Endothelial cell of umbilical vein (primary cell): ENCODE results near the gene MCF2L. TPM values are rescaled to one million over a fixed set of nuclear protein-coding genes. Genes with fewer than 3 reads are reported as not detected.

Experiments used
- BruUV-seq: library from RNA; stranded (reverse); fragments of 400-500 nt; replicated peaks from 2 replicates; lab custom pipeline; 2021; lab: Mats Ljungman, UMichigan
- CTCF ChIA-PET: fragments of 300-600, 350-600 bp; sonication (Branson Sonifier 250); formaldehyde crosslinking; loops from one replicate; lab custom pipeline; 2021; ENCODE audit warnings: antibody characterized with exemption, inconsistent platforms; lab: Charles Lee
- POLR2A ChIA-PET: fragments of 300-600, 350-600 bp; sonication (Branson Sonifier 250); formaldehyde crosslinking; loops from one replicate; lab custom pipeline; 2021; ENCODE audit warnings: antibody characterized with exemption, inconsistent platforms; lab: Charles Lee
- DNase-seq: peaks from one replicate; pipeline ENCODE4 v3.0.0-alpha.2; 2011; ENCODE audit warnings: low read depth, low spot score
- FAIRE-seq: peaks from 2 replicates; lab custom pipeline; 2011; peaks lifted over from hg19 to GRCh38; lab: Jason Lieb, UNC
- H2AFZ ChIP-seq: 2 replicates; pipeline ENCODE4 v1.6.0; 2012; ENCODE audit warnings: low read depth, low read length, control low read depth, inconsistent platforms
- H3K27ac ChIP-seq: 2 replicates; pipeline ENCODE4 v1.5.1; 2011; ENCODE audit warnings: low read depth, mild to moderate bottlenecking, control low read depth, low read length, moderate library complexity; ENCODE audit not compliant: insufficient read depth
- H3K27me3 ChIP-seq, 2 experiments: 2 replicates each; pipeline versions ENCODE4 v1.6.0 to v1.6.1; 2011; ENCODE audit warnings: low read length in 2 of 2, mixed read lengths in 1 of 2; ENCODE audit not compliant: control insufficient read depth in 2 of 2, insufficient read depth in 2 of 2
- H3K36me3 ChIP-seq, 2 experiments: 2 replicates in 1 of 2; 3 replicates in 1 of 2; pipeline ENCODE4 v1.5.1; 2011; ENCODE audit warnings: low read length in 2 of 2, mild to moderate bottlenecking in 1 of 2, moderate library complexity in 1 of 2; ENCODE audit not compliant: control insufficient read depth in 2 of 2, insufficient read depth in 2 of 2; ENCODE audit errors: extremely low read depth in 1 of 2
- H3K4me1 ChIP-seq: 3 replicates; pipeline ENCODE4 v1.5.1; 2011; ENCODE audit warnings: mild to moderate bottlenecking, low read length; ENCODE audit not compliant: control insufficient read depth, insufficient read depth; ENCODE audit errors: extremely low read depth
- H3K4me2 ChIP-seq: 2 replicates; pipeline ENCODE4 v1.6.1; 2011; ENCODE audit warnings: low read length, control low read depth, mixed read lengths; ENCODE audit not compliant: insufficient read depth
- H3K4me3 ChIP-seq, 3 experiments: fragments of 200-600 bp in 1 of 3; sonication (generic), shearing (Covaris generic) in 1 of 3; replicated peaks in 1 of 3; 2 replicates each; pipeline ENCODE4 v1.5.1; 2011 to 2016; ENCODE audit warnings: control low read depth in 3 of 3, low read length in 3 of 3, mild to moderate bottlenecking in 2 of 3, inconsistent platforms in 1 of 3, low read depth in 1 of 3, moderate library complexity in 1 of 3; ENCODE audit not compliant: insufficient read depth in 1 of 3
- H3K79me2 ChIP-seq: 2 replicates; pipeline ENCODE4 v1.6.0; 2012; ENCODE audit warnings: low read length, inconsistent platforms; ENCODE audit not compliant: control insufficient read depth, insufficient read depth
- H3K9ac ChIP-seq: replicated peaks from 2 replicates; pipeline ENCODE3; 2011; ENCODE audit warnings: low read length, control low read depth; ENCODE audit not compliant: insufficient read depth; ENCODE audit errors: extremely low read depth
- H3K9me1 ChIP-seq: replicated peaks from 3 replicates; pipeline ENCODE4 v1.6.0; 2011; ENCODE audit warnings: mild to moderate bottlenecking, low read length; ENCODE audit not compliant: control insufficient read depth, insufficient read depth; ENCODE audit errors: extremely low read depth
- H3K9me3 ChIP-seq: replicated peaks from 2 replicates; pipeline ENCODE4 v1.5.1; 2012; ENCODE audit warnings: low read length, inconsistent platforms; ENCODE audit not compliant: control insufficient read depth, insufficient read depth
- H4K20me1 ChIP-seq: replicated peaks from 2 replicates; pipeline ENCODE3; 2011; ENCODE audit warnings: mild to moderate bottlenecking, low read length; ENCODE audit not compliant: control insufficient read depth, insufficient read depth; ENCODE audit errors: extremely low read depth
- EZH2 ChIP-seq: IDR thresholded peaks from 2 replicates; pipeline ENCODE4 v1.6.1; 2012; ENCODE audit warnings: borderline replicate concordance, low read depth, mild to moderate bottlenecking, moderate library complexity, low read length, inconsistent platforms; ENCODE audit not compliant: severe bottlenecking
- FOS ChIP-seq: IDR thresholded peaks from 2 replicates; pipeline ENCODE4 v1.6.1; 2011; ENCODE audit warnings: mild to moderate bottlenecking, low read length, moderate library complexity, borderline replicate concordance; ENCODE audit not compliant: insufficient read depth
- GATA2 ChIP-seq: IDR thresholded peaks from 2 replicates; pipeline ENCODE4 v1.7.0; 2011; ENCODE audit warnings: low read depth, mild to moderate bottlenecking, moderate library complexity, mixed read lengths, low read length; ENCODE audit not compliant: insufficient read length, insufficient read depth
- JUN ChIP-seq: IDR thresholded peaks from 2 replicates; pipeline ENCODE4 v1.6.1; 2011; ENCODE audit warnings: borderline replicate concordance, low read depth; ENCODE audit not compliant: insufficient read length, insufficient read depth
- MYC ChIP-seq: IDR thresholded peaks from one replicate; pipeline ENCODE4 v1.6.1; 2011; ENCODE audit warnings: mild to moderate bottlenecking, low read depth, low read length
- POLR2A ChIP-seq: IDR thresholded peaks from 2 replicates; pipeline ENCODE4 v1.6.1; 2012; ENCODE audit warnings: low read depth, mild to moderate bottlenecking, control low read depth, low read length
- POLR2AphosphoS5 ChIP-seq: IDR thresholded peaks from 2 replicates; pipeline ENCODE4 v1.6.1; 2012; ENCODE audit warnings: low read depth, mild to moderate bottlenecking, control low read depth, low read length, moderate library complexity; ENCODE audit not compliant: insufficient read depth
- dilution Hi-C: fragments of 300-500 bp; cut with MboI; formaldehyde crosslinking; loops from one replicate; pipeline ENCODE4 v1.15.0; 2019; ENCODE audit warnings: low sequenced_read_pairs; ENCODE audit not compliant: extremely low pct_ligation_motif_present
- intact Hi-C: fragments of 100-400 bp; cut with micrococcal nuclease; formaldehyde crosslinking; loops from one replicate; pipeline ENCODE4 v1.10.0; 2022
- polyA plus RNA-seq, 4 experiments: library from polyadenylated mRNA; depleted of rRNA in 3 of 4; stranded (reverse) in 3 of 4; unstranded in 1 of 4; fragments of >200 nt; gene quantifications; 2 replicates each; pipeline versions ENCODE4 v1.2.1 to v1.2.3, GENCODE V29; 2011 to 2012; ENCODE audit warnings: missing spikeins in 1 of 4
- total RNA-seq: library from RNA; stranded (reverse); gene quantifications from 2 replicates; pipeline ENCODE4 v1.2.3, GENCODE V29; 2021
- TF ChIP-seq, protein P1 (sequence below), 2 donors: IDR thresholded peaks; 1 replicate in 1 of 2; 2 replicates in 1 of 2; pipeline ENCODE4 v1.5.1; 2011; ENCODE audit warnings: low read length in 2 of 2, mild to moderate bottlenecking in 2 of 2, moderate library complexity in 2 of 2, control low read depth in 1 of 2, inconsistent platforms in 1 of 2, low read depth in 1 of 2; ENCODE audit not compliant: insufficient read depth in 1 of 2; ENCODE audit errors: extremely low read depth in 1 of 2
- TF ChIP-seq, protein P2 (sequence below): IDR thresholded peaks from 2 replicates; pipeline ENCODE4 v1.6.1; 2011; ENCODE audit not compliant: insufficient read depth, insufficient read length

MCF2L gene
- total and polyA plus RNA-seq, 2 donors (not counting 3 experiments of a cell fraction or from before 2014, with no cell fraction given), result 0.33 to 0.58 TPM

DNA sequence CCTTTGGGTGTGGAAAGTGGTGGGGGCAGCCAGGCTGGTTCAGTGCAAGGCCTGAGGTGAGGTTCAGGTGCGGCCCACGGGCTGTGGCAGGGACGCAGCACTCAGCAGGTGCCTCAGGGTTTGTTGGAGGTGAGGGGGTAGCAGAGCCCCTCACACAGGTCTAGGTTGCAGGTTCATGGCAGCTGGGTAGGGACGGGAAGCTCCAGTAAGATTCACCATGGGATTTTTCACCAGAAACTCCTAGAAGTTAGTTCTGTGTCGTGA is 14.0 kb downstream of the MCF2L start:
- Histone ChIP-seq H3K36me3 (no peaks in the 10 kb centered on the region), H3K4me3 (no peak overlapping the region), H3K9ac (no peak overlapping the region), H3K4me1 (no peaks in the 10 kb centered on the region), H3K79me2 (no peaks in the 10 kb centered on the region), H3K9me3 (no peaks in the 10 kb centered on the region), H3K4me2 (no peak overlapping the region), H3K27me3 (no peaks in the 10 kb centered on the region), H2AFZ (no peak overlapping the region), H4K20me1 (no peaks in the 10 kb centered on the region), H3K27ac (no peak overlapping the region), H3K9me1 (no peaks in the 10 kb centered on the region)
- intact Hi-C loops (no loop called here), dilution Hi-C loops (no loop called here)
- CTCF ChIA-PET, result interaction anchor here (1.1 kb wide), 1 partner anchor 40 kb away, joined by 4 read pairs; no protein-coding TSS in a partner anchor
- BruUV-seq, result no TSS peak
- no peak for DNase-seq
- FAIRE-seq, result no peak
- TF ChIP-seq, protein P1, sequence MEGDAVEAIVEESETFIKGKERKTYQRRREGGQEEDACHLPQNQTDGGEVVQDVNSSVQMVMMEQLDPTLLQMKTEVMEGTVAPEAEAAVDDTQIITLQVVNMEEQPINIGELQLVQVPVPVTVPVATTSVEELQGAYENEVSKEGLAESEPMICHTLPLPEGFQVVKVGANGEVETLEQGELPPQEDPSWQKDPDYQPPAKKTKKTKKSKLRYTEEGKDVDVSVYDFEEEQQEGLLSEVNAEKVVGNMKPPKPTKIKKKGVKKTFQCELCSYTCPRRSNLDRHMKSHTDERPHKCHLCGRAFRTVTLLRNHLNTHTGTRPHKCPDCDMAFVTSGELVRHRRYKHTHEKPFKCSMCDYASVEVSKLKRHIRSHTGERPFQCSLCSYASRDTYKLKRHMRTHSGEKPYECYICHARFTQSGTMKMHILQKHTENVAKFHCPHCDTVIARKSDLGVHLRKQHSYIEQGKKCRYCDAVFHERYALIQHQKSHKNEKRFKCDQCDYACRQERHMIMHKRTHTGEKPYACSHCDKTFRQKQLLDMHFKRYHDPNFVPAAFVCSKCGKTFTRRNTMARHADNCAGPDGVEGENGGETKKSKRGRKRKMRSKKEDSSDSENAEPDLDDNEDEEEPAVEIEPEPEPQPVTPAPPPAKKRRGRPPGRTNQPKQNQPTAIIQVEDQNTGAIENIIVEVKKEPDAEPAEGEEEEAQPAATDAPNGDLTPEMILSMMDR (IDR thresholded peaks at IDR 0.05; ENCODE audit: extremely low read depth in 1 of 2, insufficient read depth in 1 of 2, low read depth in 1 of 2, low read length in 2 of 2), result no peak
- no peak for TF ChIP-seq FOS
- POLR2A ChIA-PET, result no interaction called here

DNA sequence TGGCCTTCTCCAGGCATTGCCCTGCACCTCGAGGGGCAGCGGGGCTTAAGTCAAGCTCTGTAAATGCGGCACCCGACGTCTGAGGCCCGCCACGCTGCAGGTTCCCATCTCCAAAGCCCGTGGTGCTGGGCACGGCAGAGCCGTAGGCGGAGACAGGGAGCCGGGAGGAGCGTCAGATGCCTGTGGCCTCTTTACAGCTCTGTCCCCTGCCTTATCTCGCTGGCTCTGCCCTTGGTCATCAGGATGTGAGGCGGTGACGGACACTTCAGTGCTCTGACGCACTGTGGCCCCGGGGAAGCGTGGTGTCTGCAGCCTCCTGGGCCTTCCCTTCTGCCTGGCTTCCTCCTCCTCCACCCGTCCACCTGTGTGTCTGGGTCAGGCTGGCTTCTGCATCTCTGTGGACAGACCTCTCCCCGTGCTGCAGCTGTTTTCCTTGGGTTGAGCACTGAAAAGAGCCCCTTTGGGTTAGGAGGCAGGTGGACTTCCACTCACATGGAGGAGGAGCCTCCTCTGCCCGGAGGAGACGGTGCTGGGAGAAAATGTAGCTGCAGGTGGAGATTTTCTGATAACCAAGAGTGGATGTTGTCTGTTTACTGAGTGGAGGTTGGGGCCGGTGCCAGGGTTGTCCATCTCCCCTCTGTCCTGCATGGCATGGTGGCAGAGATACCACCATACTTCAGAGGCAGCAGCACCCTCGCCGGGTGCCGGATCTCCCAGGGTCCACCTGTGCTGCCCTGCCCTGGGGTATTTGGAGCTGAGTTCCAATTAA is 14.6 kb downstream of the MCF2L start:
- POLR2A ChIA-PET, result interaction anchor here (0.7 kb wide), 1 partner anchor 24 kb away, joined by 5 read pairs; no protein-coding TSS in a partner anchor
- H2AFZ ChIP-seq, result no peak overlapping the region
- no peak overlapping the region for H3K4me3 ChIP-seq
- TF ChIP-seq POLR2AphosphoS5 (no peak), FOS (no peak), MYC (no peak), EZH2 (no peak), POLR2A (no peak), GATA2 (no peak), JUN (no peak)
- TF ChIP-seq, protein P2, sequence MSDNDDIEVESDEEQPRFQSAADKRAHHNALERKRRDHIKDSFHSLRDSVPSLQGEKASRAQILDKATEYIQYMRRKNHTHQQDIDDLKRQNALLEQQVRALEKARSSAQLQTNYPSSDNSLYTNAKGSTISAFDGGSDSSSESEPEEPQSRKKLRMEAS, result no peak
- TF ChIP-seq, protein P1 (IDR thresholded peaks at IDR 0.05; ENCODE audit: extremely low read depth in 1 of 2, insufficient read depth in 1 of 2, low read depth in 1 of 2, low read length in 2 of 2), result no peak
- no TSS peak for BruUV-seq
- H3K4me1 ChIP-seq, result no peaks in the 10 kb centered on the region
- dilution Hi-C loops (no loop called here), intact Hi-C loops (no loop called here)
- H3K9me1 ChIP-seq, result no peaks in the 10 kb centered on the region
- H3K79me2 ChIP-seq, result no peaks in the 10 kb centered on the region
- H4K20me1 ChIP-seq, result no peaks in the 10 kb centered on the region
- H3K36me3 ChIP-seq, result no peaks in the 10 kb centered on the region
- no peaks in the 10 kb centered on the region for H3K27me3 ChIP-seq
- CTCF ChIA-PET, result interaction anchor here (1.1 kb wide), 1 partner anchor 41 kb away, joined by 4 read pairs; no protein-coding TSS in a partner anchor
- no peak for FAIRE-seq
- no peak overlapping the region for H3K9ac ChIP-seq
- no peak overlapping the region for H3K4me2 ChIP-seq
- no peak overlapping the region for H3K27ac ChIP-seq
- no peaks in the 10 kb centered on the region for H3K9me3 ChIP-seq
- no peak for DNase-seq
